ENCODE data around the gene EPOP.

EPOP gene

GRCh38 chr17:38702166-38702915 is 27.6 kb upstream of the EPOP start:
- no peak for TF ChIP-seq ZNF274 (IDR thresholded peaks at IDR 0.05; ENCODE audit: low read depth, low read length)
- peak overlapping the region; percentile 57 for H3K4me3 ChIP-seq (ENCODE audit: low read length)

GRCh38 chr17:38701504-38702165 is 26.9 kb upstream of the EPOP start:
- no peak for TF ChIP-seq ZNF274 (IDR thresholded peaks at IDR 0.05; ENCODE audit: low read depth, low read length)
- peak overlapping the region; percentile 56; the same call in 1 of the 2 replicates for H3K4me3 ChIP-seq (ENCODE audit: low read length)

GRCh38 chr17:38698760-38699159 is 24.0 kb upstream of the EPOP start:
- TF ChIP-seq ZNF274 (IDR thresholded peaks at IDR 0.05; ENCODE audit: low read depth, low read length), result no peak
- H3K4me3 ChIP-seq (ENCODE audit: low read length), result no peak overlapping the region

GRCh38 chr17:38697061-38697820 is 22.5 kb upstream of the EPOP start:
- TF ChIP-seq ZNF274 (IDR thresholded peaks at IDR 0.05; ENCODE audit: low read depth, low read length), result no peak
- no peak overlapping the region for H3K4me3 ChIP-seq (ENCODE audit: low read length)

GRCh38 chr17:38693700-38694329 is 19.1 kb upstream of the EPOP start:
- H3K4me3 ChIP-seq (ENCODE audit: low read length), result no peak overlapping the region
- no peak for TF ChIP-seq ZNF274 (IDR thresholded peaks at IDR 0.05; ENCODE audit: low read depth, low read length)

DNA sequence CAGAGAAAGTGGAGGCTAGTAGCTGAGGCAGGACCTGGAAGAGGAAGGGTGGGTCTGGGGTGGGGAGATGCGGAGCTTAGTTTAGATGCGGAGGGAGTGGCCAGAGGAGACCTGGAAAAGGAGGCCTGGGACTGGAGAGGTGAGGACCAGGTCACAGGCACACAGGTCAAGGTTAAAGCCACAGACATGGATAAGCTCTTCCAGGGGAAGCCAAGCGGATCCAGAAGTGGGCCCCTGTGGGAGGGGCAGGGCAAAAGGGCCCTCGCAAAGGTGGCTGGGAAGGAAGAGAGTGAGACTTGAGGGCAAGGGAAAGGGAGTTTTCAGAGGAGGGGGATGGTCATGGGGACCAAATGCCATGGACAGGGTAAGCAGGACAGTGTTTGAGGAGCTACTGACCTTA is 16.4 kb upstream of the EPOP start:
- no peak overlapping the region for H3K4me3 ChIP-seq (ENCODE audit: low read length)
- TF ChIP-seq ZNF274 (IDR thresholded peaks at IDR 0.05; ENCODE audit: low read depth, low read length), result no peak

GRCh38 chr17:38690386-38690785 is 15.6 kb upstream of the EPOP start:
- TF ChIP-seq ZNF274 (IDR thresholded peaks at IDR 0.05; ENCODE audit: low read depth, low read length), result no peak
- no peak overlapping the region for H3K4me3 ChIP-seq (ENCODE audit: low read length)

DNA sequence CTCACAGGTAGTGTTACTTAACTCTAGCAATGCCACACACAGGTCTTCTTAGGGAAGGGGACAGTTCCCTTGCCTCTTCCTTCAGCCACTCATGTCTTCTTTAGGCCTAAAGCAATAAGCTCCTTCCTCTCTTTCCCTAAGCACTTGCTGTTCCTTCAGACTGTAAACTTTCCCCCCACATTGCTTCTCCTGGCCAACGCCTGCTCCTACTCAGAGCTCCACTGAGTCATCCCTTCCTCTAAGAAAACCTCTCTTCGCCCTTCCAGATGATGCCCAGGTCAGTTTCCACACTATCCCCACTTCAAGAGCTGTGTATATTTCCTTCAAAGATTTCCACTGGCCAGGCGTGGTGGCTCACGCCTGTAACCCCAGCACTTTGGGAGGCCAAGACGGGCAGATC is 12.5 kb upstream of the EPOP start:
- no peak for TF ChIP-seq ZNF274 (IDR thresholded peaks at IDR 0.05; ENCODE audit: low read depth, low read length)
- no peak overlapping the region for H3K4me3 ChIP-seq (ENCODE audit: low read length)

- no peak for TF ChIP-seq ZNF274 (IDR thresholded peaks at IDR 0.05; ENCODE audit: low read depth, low read length)
- no peak overlapping the region for H3K4me3 ChIP-seq (ENCODE audit: low read length)
Observed at GRCh38 chr17:38685491-38685890, 10.7 kb upstream of the EPOP start.

GRCh38 chr17:38681096-38681495 is 6.3 kb upstream of the EPOP start:
- no peak overlapping the region for H3K4me3 ChIP-seq (ENCODE audit: low read length)
- no peak for TF ChIP-seq ZNF274 (IDR thresholded peaks at IDR 0.05; ENCODE audit: low read depth, low read length)

DNA sequence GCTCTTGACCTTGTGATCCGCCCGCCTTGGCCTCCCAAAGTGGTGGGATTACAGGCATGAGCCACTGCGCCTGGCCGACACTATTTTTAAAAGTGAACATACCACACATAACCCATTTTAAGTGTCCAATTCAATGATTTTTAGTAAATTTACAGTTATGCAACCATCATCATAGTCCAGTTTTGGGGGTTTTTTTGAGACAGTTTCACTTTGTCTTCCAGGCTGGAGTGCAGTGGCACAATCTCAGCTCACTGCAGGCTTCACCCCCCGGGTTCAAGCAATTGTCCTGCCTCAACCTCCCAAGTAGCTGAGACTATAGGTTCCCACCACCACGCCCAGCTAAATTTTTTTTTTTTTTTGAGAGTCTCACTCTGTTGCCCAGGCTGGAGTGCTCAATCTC is 3.1 kb upstream of the EPOP start:
- TF ChIP-seq ZNF274 (IDR thresholded peaks at IDR 0.05; ENCODE audit: low read depth, low read length), result no peak
- H3K4me3 ChIP-seq (ENCODE audit: low read length), result no peak overlapping the region

GRCh38 chr17:38676706-38677504 is 2.1 kb upstream of the EPOP start:
- no peak overlapping the region for H3K4me3 ChIP-seq (ENCODE audit: low read length)
- TF ChIP-seq ZNF274 (IDR thresholded peaks at IDR 0.05; ENCODE audit: low read depth, low read length), result no peak

- no peak for TF ChIP-seq ZNF274 (IDR thresholded peaks at IDR 0.05; ENCODE audit: low read depth, low read length)
- H3K4me3 ChIP-seq (ENCODE audit: low read length), result peak overlapping the region; percentile 70
Observed at GRCh38 chr17:38674014-38674748, 576 bp downstream of the EPOP start.
